NCI-H1436 (cell line): ENCODE results near the gene SYK.
"Not testable (repeated sequence)": the region's sequence is repeated elsewhere in the genome, so short reads cannot be mapped to it uniquely, and the experiment has no call there.

Source experiments
- DNase-seq: peaks from one replicate; lab custom pipeline; 2025; lab: John Stamatoyannopoulos, UW

The SYK gene

GRCh38 chr9:90880669-90881068 is 79.0 kb downstream of the SYK start:
- no peak for DNase-seq

- no peak for DNase-seq
Measured at GRCh38 chr9:90881648-90882047, 80.0 kb downstream of the SYK start.

GRCh38 chr9:90882991-90883600 is 81.5 kb downstream of the SYK start:
- DNase-seq, result no peak

- no peak for DNase-seq
Measured at GRCh38 chr9:90883661-90884060, 82.0 kb downstream of the SYK start.

- no peak for DNase-seq
Measured at GRCh38 chr9:90884178-90884577, 82.6 kb downstream of the SYK start.

- DNase-seq, result not testable (repeated sequence)
Measured at GRCh38 chr9:90886868-90887267, 85.2 kb downstream of the SYK start.

GRCh38 chr9:90888941-90889340 is 87.3 kb downstream of the SYK start:
- no peak for DNase-seq

- DNase-seq, result no peak
Measured at GRCh38 chr9:90890146-90890810, 88.7 kb downstream of the SYK start.

- no peak for DNase-seq
Measured at GRCh38 chr9:90891308-90892040, 89.9 kb downstream of the SYK start.

GRCh38 chr9:90892918-90893317 is 91.3 kb downstream of the SYK start:
- no peak for DNase-seq

GRCh38 chr9:90893706-90894105 is 92.1 kb downstream of the SYK start:
- DNase-seq, result no peak

- no peak for DNase-seq
Measured at GRCh38 chr9:90894986-90895687, 93.5 kb downstream of the SYK start.

- DNase-seq, result no peak
Measured at GRCh38 chr9:90895786-90896185, 94.2 kb downstream of the SYK start.

- no peak for DNase-seq
Measured at GRCh38 chr9:90896231-90896630, 94.6 kb downstream of the SYK start.

GRCh38 chr9:90898228-90898627 is 96.6 kb downstream of the SYK start:
- no peak for DNase-seq

GRCh38 chr9:90899287-90899686 is 97.7 kb downstream of the SYK start:
- DNase-seq, result no peak

- DNase-seq, result no peak
Measured at GRCh38 chr9:90900130-90900529, 98.5 kb downstream of the SYK start.

- DNase-seq, result no peak
Measured at GRCh38 chr9:90901933-90902332, 100.3 kb downstream of the SYK start.

- DNase-seq, result no peak
Measured at GRCh38 chr9:90903766-90904424, 102.3 kb downstream of the SYK start.

GRCh38 chr9:90904706-90905478 is 103.3 kb downstream of the SYK start:
- no peak for DNase-seq

GRCh38 chr9:90905822-90906221 is 104.2 kb downstream of the SYK start:
- no peak for DNase-seq
